ENCODE data around the gene PRORP.

DNA sequence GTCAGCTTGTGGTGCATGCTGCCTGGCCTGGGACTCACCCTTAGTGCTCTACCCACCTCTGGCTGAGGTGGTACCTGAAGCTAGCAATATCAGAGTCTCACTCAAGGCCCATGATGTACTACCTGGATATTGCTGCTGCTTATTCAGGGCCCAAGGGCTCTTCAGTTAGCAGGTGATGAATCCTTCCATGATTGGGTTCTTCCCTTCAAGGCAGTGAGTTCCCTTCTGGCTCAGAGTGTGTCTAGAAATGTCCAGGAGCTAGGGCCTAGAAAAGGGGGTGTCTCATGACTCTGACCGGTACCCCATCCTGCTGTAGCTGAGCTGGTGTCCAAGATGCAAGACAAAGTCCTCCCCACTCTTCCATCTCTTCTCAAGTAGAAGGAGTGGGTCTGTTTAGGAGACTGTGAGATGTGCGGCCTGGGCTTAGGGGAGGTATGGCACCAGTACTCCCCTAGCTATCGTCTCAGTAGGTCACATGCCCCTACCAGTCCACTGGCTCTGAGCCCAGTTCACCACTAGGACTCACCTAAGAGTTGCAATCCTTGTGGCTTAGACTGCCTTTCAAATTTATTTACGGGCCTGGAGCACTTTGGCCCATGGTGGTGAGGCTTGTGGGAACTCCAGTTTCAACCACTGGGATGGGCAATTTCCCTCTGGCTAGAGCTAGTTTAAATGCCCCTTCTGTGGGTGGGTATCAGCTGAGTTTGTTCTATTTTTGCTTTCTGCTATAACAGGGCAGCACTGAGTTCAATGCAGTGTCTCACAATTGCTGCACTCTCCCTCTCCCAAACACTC, 12.2 kb downstream of the PRORP start:
- TF ChIP-seq, protein P1, sequence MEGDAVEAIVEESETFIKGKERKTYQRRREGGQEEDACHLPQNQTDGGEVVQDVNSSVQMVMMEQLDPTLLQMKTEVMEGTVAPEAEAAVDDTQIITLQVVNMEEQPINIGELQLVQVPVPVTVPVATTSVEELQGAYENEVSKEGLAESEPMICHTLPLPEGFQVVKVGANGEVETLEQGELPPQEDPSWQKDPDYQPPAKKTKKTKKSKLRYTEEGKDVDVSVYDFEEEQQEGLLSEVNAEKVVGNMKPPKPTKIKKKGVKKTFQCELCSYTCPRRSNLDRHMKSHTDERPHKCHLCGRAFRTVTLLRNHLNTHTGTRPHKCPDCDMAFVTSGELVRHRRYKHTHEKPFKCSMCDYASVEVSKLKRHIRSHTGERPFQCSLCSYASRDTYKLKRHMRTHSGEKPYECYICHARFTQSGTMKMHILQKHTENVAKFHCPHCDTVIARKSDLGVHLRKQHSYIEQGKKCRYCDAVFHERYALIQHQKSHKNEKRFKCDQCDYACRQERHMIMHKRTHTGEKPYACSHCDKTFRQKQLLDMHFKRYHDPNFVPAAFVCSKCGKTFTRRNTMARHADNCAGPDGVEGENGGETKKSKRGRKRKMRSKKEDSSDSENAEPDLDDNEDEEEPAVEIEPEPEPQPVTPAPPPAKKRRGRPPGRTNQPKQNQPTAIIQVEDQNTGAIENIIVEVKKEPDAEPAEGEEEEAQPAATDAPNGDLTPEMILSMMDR (IDR thresholded peaks at IDR 0.05), result no peak
- no peak for TF ChIP-seq EZH2 (IDR thresholded peaks at IDR 0.05)
- no peak for TF ChIP-seq EZH2phosphoT487 (IDR thresholded peaks at IDR 0.05)

Data from neural progenitor cell (in vitro differentiated cells).